Measurements from ENCODE around the gene MEI1.

DNA sequence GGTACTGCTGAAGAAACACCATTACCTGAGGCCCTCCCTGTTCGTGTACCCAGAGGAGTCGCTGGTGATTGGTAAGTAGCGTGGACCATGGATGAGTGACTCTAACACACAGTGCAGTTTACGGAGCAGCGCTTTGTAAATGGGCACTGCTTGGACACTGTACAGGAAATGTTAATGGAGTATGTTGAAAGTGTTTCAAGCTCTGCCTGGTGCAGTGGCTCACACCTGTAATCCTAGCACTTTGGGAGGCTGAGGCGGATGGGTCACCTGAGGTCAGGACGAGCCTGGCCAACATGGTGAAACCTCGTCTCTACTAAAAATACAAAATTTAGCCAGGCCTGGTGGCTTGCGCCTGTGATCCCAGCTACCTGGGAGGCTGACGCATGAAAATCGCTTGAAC, 48.5 kb upstream of the MEI1 start:
- TF ChIP-seq CTCF (conservative IDR thresholded peaks at IDR 0.05; ENCODE audit: low read length) (no peak), EZH2phosphoT487 (IDR thresholded peaks at IDR 0.05; ENCODE audit: borderline replicate concordance, low read depth, low read length) (no peak)

Measured in OCI-LY7 (cell line).